ENCODE results near the gene FRS3. TPM values are rescaled to one million over a fixed set of nuclear protein-coding genes. Genes with fewer than 3 reads are reported as not detected.
A peak's percentile ranks its signal among the peaks of the same experiment; 100 is the strongest.

Gene FRS3
- total and polyA plus RNA-seq, 2 of the 13 experiments (the other 11 are each of a cell fraction or from before 2014, with no cell fraction given) = 3.0 to 7.4 TPM

- TF ChIP-seq SOX13 (IDR thresholded peaks at IDR 0.05) (no peak), SOX13 (CRISPR knock-in tag; conservative IDR thresholded peaks at IDR 0.05 in 1 of 2, IDR thresholded peaks at IDR 0.05 in 1 of 2) (peak in 1 of 2 experiments; percentile 18; a peak in 1 of 4 replicates), SP1 (IDR thresholded peaks at IDR 0.05) (no peak), SP1 (CRISPR knock-in tag; IDR thresholded peaks at IDR 0.05) (peak; percentile 60; the same call in 1 of the 2 replicates), ZBTB37 (CRISPR knock-in tag; IDR thresholded peaks at IDR 0.05) (no peak), SRY (CRISPR knock-in tag; IDR thresholded peaks at IDR 0.05) (peak; percentile 4; the same call in 1 of the 2 replicates), SP4 (CRISPR knock-in tag; IDR thresholded peaks at IDR 0.05) (no peak; the same call in 1 of the 2 replicates), GFI1 (CRISPR knock-in tag; IDR thresholded peaks at IDR 0.05; ENCODE audit: borderline replicate concordance) (peak; percentile 46; the same call in 1 of the 2 replicates), NR2F6 (IDR thresholded peaks at IDR 0.05) (no peak), NR2F6 (CRISPR knock-in tag; IDR thresholded peaks at IDR 0.05) (peak; percentile 10; the same call in 1 of the 2 replicates), AFF4 (CRISPR knock-in tag; IDR thresholded peaks at IDR 0.05) (no peak), ZXDC (CRISPR knock-in tag; IDR thresholded peaks at IDR 0.05) (0 out of 2 replicates have a peak, but pooled peaks have one; percentile 39), FOXK2 (IDR thresholded peaks at IDR 0.05) (no peak), ZNF788 (CRISPR knock-in tag; IDR thresholded peaks at IDR 0.05; ENCODE audit: borderline replicate concordance) (peak; percentile 27; the same call in 1 of the 2 replicates), ZNF12 (CRISPR knock-in tag; IDR thresholded peaks at IDR 0.05) (no peak), ZNF251 (CRISPR knock-in tag; IDR thresholded peaks at IDR 0.05) (no peak), SSRP1 (CRISPR knock-in tag; IDR thresholded peaks at IDR 0.05) (no peak), SNAPC5 (CRISPR knock-in tag; IDR thresholded peaks at IDR 0.05; ENCODE audit: borderline replicate concordance) (no peak), ZNF281 (CRISPR knock-in tag; IDR thresholded peaks at IDR 0.05; ENCODE audit: borderline replicate concordance) (peak; percentile 26; the same call in 1 of the 2 replicates)
These were observed 44.9 kb downstream of the FRS3 start (continued) for GRCh38 chr6:41734666-41735426.
